ENCODE results near the gene PCDHGC4.

GRCh38 chr5:141488591-141489561, 4.0 kb downstream of the PCDHGC4 start, which contains the start of gene PCDHGC5:
- TF ChIP-seq CTCF (IDR thresholded peaks at IDR 0.05; ENCODE audit: low read depth, low read length) (no peak), EZH2phosphoT487 (IDR thresholded peaks at IDR 0.05; ENCODE audit: low read depth) (no peak)

All from OCI-LY3 (cell line).